LHCN-M2 (cell line): ENCODE results near the gene TDP1. TPM values are rescaled to one million over a fixed set of nuclear protein-coding genes. Genes with fewer than 3 reads are reported as not detected.
"Not testable (repeated sequence)": the region's sequence is repeated elsewhere in the genome, so short reads cannot be mapped to it uniquely, and the experiment has no call there.

Experiments used
- DNase-seq: peaks from one replicate; pipeline ENCODE4 v3.0.0-alpha.2; 2012; ENCODE audit warnings: low read depth
- total RNA-seq: library from RNA; depleted of rRNA; stranded (reverse); fragments of >200 nt; gene quantifications from 2 replicates; pipeline ENCODE4 v1.2.3, GENCODE V29; 2014

Gene TDP1
- total RNA-seq, 1 experiment from 2014 or later = 48.1 TPM

GRCh38 chr14:90042496-90043252 is 86.9 kb downstream of the TDP1 start:
- no peak for DNase-seq

DNA sequence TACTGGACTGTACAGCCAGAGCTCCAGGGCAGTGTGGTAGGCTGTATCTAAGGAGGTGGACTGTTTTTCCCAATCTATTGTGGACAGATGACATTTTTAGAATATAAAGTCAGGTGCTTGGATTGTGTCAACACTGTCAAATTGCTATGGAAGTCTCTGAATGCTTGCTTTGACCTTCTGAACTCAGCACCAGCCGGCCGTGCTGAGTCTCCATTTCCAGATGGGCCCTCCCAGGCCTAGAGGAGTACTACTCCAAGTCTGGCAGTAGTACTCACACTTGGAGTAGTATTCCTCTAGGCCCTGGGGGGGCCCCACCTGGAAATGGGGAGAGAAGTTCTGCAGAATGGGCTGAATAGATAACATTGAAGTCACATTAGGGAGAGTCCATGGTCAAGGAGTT is 89.9 kb downstream of the TDP1 start:
- DNase-seq = no peak

- no peak for DNase-seq
Measured at GRCh38 chr14:90049390-90049789, 93.7 kb downstream of the TDP1 start.

- DNase-seq = no peak
Measured at GRCh38 chr14:90050271-90050670, 94.5 kb downstream of the TDP1 start.

DNA sequence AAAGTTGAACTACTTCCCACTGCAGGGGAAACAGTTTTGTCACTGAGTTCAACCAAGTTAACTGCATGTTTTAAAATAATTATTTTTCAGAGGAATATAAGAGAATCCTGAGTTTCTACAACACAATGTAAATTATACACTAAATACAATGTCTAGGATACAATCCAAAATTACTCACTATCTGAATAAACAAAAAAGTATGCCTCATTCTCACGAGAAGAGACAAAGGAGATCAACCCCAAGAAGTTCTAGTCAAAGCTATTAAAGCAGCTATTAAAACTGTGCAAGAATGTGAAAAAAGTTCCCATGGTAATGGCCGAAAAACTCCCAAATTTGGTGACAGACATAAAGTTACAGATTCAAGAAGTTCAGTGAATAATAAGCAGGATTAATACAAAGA is 97.3 kb downstream of the TDP1 start:
- no peak for DNase-seq

GRCh38 chr14:90054803-90055202 is 99.1 kb downstream of the TDP1 start:
- DNase-seq = no peak

- DNase-seq = no peak
Measured at GRCh38 chr14:90056826-90057225, 101.1 kb downstream of the TDP1 start.

- no peak for DNase-seq
Measured at GRCh38 chr14:90058876-90059458, 103.2 kb downstream of the TDP1 start.

DNA sequence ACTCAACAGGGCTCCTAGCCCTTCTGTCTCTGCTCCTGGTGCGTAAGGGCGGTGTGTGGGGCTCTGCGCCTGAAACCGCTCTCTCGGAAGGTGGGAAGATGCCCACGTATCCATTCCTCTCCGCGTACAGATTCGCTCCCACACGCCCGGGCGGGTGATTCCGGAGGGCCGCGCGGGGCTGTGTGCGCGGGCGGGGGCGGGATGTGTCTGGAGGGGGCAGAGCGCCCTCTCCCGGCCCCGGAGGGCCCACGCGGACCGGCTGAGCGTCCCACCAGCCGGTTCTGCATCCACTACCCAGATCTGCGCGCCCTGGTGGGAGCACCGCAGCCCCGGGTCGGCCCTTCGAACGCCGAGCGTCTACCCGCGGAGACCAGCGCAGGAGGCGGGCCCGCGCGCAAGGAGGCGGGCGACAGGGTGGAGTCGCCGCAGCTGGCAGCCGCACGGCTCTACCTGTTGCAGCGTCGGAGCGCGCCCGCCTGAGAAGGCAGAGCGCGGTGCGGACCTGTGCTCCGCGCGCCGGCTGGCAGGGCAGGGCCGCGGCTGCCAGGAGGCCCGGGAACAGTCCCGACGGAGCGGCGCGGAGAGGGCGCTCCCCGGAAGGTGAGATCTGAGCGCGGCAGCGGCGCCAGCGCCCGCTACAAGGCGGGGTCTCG is 104.7 kb downstream of the TDP1 start:
- no peak for DNase-seq

GRCh38 chr14:90060965-90061684 is 105.4 kb downstream of the TDP1 start:
- no peak for DNase-seq

DNA sequence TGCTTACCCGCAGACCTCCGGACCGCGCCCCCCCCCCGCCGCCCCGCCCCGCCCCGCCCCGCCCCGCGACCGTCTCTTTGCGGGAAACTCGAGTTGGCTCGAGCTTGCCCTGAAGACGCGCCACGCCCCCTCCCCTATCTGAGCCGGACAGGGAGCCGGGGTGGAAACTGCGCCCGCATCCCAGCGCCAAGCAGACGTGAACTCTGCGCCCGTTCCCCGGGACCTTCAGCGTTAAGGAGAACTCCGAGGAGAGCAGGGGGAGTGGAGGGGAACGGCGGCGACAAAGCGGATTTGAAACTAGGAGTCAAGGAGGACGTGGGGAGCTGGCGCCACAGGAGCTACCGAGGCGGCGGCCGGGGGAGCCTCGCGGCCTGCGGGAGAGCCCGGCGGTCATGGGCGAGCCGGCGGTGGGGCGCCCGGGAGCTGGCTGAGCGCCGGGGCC is 106.0 kb downstream of the TDP1 start, which contains the start of gene KCNK13:
Gene KCNK13, plus strand, starts transcription at position 310 of the 442 bp plus-strand sequence. CDS start 212 bp downstream, outside the sequence.
- no peak for DNase-seq

DNA sequence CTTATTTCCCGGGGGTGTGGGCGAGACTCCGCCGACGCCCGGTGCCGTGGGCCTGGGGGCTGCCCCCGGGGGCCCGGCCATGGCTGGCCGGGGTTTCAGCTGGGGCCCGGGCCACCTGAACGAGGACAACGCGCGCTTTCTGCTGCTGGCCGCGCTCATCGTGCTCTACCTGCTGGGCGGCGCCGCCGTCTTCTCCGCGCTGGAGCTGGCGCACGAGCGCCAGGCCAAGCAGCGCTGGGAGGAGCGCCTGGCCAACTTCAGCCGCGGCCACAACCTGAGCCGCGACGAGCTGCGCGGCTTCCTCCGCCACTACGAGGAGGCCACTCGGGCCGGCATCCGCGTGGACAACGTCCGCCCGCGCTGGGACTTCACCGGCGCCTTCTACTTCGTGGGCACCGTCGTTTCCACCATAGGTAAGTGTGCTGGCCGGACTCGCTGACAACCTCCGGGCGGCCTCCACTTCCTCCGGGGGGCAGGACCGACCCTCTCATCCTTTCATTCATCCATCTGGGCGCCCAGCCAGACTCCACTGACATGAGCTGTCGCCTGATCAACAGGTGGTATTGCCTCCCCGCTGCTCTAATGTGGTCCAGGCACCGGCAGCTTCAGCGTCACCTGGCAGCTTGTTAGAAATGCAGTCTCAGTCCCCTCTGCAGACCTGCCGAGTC is 106.5 kb downstream of the TDP1 start:
- no peak for DNase-seq

DNA sequence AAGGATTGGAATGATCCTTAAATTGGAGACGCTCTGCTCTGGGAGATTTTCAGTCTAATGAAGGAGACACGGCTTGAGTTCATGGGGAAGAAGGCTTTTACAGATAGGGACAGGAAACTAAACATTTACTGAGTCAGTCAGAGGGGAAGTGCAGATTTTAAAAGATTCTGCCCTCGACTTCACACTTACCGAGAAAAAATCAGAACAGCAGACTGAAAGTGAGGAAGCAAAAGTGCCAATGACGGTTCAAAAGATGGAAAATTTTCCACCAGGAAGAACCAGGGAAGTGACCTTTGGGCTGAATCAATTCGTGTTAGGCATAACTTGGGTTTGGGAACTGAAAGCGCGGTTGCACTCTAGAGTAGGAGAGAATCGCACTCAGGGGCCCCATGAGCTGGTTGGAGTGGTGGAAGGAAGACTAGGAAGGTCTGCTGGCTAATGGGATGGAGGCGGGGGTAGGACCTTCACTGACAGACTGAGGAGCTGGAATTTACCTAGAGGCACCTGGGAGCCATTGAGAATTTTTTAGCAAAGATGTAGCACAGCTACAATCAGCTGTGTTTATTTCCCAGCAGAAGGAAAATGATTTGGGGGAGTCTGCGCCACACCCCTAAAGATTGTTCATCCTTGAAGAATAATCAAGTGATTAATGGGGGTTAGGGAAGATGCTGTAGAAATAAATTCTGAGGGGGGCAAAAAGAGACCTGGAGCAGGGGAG is 107.3 kb downstream of the TDP1 start:
- DNase-seq = no peak

DNA sequence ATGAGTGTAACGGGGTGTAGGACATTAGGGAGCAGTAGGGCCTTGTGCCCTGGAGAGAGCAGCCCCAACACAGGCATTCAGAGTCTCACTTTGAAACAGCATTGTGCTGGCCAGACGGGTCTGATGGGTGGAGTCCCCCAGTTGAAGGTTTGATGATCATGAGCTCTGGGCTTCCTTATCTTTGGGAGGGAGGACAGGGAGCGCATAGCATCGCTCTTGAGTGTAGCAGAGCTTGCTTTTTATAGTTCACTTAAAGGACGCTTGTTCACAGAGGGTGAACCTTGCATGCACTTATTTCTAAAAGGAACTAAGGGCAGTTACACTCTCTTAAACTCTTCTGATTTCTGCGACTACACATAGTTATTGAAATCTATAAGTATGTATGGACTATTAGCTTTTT is 116.6 kb downstream of the TDP1 start:
- DNase-seq = no peak

DNA sequence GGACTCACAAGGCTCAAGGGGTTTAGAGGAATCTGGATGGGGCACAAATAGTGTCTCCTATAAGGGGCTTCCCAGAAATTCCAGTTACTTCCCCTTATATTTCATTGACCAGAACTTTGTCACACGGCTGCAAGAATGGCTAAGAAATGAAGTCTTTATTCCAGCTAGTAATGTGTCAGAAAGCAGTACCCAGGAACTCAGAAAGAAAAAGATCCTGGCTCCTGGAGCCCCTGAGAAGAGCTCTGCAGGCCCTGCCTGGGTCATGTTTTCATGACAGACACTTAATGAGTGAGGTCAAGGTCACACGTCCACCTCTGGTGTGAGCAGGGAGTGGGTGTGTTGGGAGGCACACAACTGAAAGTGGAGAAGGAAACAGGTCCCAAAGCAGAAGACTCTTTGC is 123.8 kb downstream of the TDP1 start:
- DNase-seq = no peak

DNA sequence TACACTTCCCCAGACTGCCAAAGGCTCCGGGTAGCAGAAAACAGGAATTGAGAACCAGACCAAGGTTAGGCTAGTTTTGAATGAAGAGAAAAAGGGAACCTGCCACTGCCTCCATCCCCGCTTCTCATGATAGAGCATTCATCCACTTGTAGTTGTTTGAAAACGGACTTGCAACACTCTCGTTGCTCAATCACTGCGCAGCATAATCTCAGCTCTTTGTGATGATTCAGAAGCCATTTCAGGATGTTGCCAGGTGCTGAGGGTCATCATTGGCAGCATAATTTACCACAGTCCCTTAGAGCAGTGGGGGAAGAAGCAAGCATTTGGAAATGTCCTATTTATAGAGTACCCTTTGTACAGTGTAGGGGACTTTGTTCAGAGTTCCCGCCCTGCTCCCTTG is 131.7 kb downstream of the TDP1 start:
- peak; percentile 80 for DNase-seq

- DNase-seq = no peak
Measured at GRCh38 chr14:90088176-90088575, 132.4 kb downstream of the TDP1 start.

DNA sequence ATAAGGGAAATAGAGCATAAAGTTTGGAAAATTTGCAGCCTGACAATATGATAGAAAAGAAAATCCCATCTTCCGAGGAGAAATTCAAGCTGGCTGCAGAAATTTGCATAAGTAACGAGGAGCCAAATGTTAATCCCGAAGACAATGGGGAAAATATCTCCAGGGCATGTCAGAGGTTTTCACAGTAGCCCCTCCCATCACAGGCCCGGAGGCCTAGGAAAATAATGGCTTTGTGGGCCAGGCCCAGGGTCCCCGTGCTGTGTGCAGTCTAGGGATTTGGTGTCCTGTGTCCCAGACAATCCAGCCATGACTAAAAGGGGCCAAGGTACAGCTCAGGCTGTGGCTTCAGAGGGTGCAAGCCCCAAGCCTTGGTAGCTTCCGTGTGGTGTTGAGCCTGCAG is 133.8 kb downstream of the TDP1 start:
- DNase-seq = not testable (repeated sequence)

GRCh38 chr14:90091393-90091792 is 135.7 kb downstream of the TDP1 start:
- peak; percentile 45 for DNase-seq

GRCh38 chr14:90093942-90094595 is 138.3 kb downstream of the TDP1 start:
- peak; percentile 22 for DNase-seq
